HepG2 (cell line): ENCODE measurements around the gene UTS2R. TPM values are rescaled to one million over a fixed set of nuclear protein-coding genes. Genes with fewer than 3 reads are reported as not detected.

Experiments used
- ARNTL ChIP-seq: sonication (generic); formaldehyde crosslinking; IDR thresholded peaks from 2 replicates; pipeline ENCODE4 v1.4.0; 2020; ENCODE audit warnings: mild to moderate bottlenecking, missing genetic modification reagents
- CENPX ChIP-seq: sonication (generic); formaldehyde crosslinking; IDR thresholded peaks from 2 replicates; pipeline ENCODE4 v1.9.0; 2021; ENCODE audit warnings: mild to moderate bottlenecking, missing genetic modification reagents, moderate library complexity
- ERF ChIP-seq: IDR thresholded peaks from 2 replicates; pipeline ENCODE4 v1.6.1; 2018; ENCODE audit warnings: missing biosample characterization, missing genetic modification reagents
- ETV5 ChIP-seq: IDR thresholded peaks from 2 replicates; pipeline ENCODE4 v1.6.1; 2018; ENCODE audit warnings: missing biosample characterization, missing genetic modification reagents, inconsistent platforms, borderline replicate concordance
- MIXL1 ChIP-seq: IDR thresholded peaks from 2 replicates; pipeline ENCODE4 v1.6.1; 2016
- PHF21A ChIP-seq: sonication (generic); formaldehyde crosslinking; IDR thresholded peaks from 2 replicates; pipeline ENCODE4 v1.5.0; 2020; ENCODE audit warnings: mild to moderate bottlenecking, missing genetic modification reagents
- POGZ ChIP-seq: sonication (generic); formaldehyde crosslinking; IDR thresholded peaks from 2 replicates; pipeline ENCODE4 v1.4.0; 2020; ENCODE audit warnings: mild to moderate bottlenecking, missing genetic modification reagents
- RAD21 ChIP-seq: fragments of 450-650 bp; formaldehyde crosslinking; IDR thresholded peaks from 2 replicates; pipeline ENCODE4 v1.5.0; 2020; ENCODE audit warnings: mild to moderate bottlenecking
- RELA ChIP-seq: sonication (generic); formaldehyde crosslinking; IDR thresholded peaks from 2 replicates; pipeline ENCODE4 v1.4.0; 2020; ENCODE audit warnings: missing genetic modification reagents
- REPIN1 ChIP-seq: sonication (generic); formaldehyde crosslinking; IDR thresholded peaks from 2 replicates; pipeline ENCODE4 v1.8.0; 2022; ENCODE audit warnings: missing genetic modification reagents, low read depth, mild to moderate bottlenecking, borderline replicate concordance
- RNF2 ChIP-seq: fragments of 450-650 bp; conservative IDR thresholded peaks from 2 replicates; pipeline ENCODE4 v1.6.1; 2016; ENCODE audit warnings: low read depth
- SMAD1 ChIP-seq: sonication (generic); formaldehyde crosslinking; IDR thresholded peaks from 2 replicates; pipeline ENCODE4 v1.4.0; 2020; ENCODE audit warnings: missing genetic modification reagents, low read depth, mild to moderate bottlenecking, borderline replicate concordance
- THAP9 ChIP-seq: sonication (generic); formaldehyde crosslinking; IDR thresholded peaks from 2 replicates; pipeline ENCODE4; 2020; ENCODE audit warnings: missing genetic modification reagents, mild to moderate bottlenecking, borderline replicate concordance
- UBTF ChIP-seq: sonication (generic); formaldehyde crosslinking; IDR thresholded peaks from 2 replicates; pipeline ENCODE4 v1.4.0; 2020; ENCODE audit warnings: mild to moderate bottlenecking, missing genetic modification reagents
- ZNF12 ChIP-seq: sonication (generic); formaldehyde crosslinking; IDR thresholded peaks from 2 replicates; pipeline ENCODE4 v1.5.0; 2020; ENCODE audit warnings: missing genetic modification reagents
- ZNF558 ChIP-seq: sonication (generic); formaldehyde crosslinking; IDR thresholded peaks from 2 replicates; pipeline ENCODE4 v1.9.0; 2022; ENCODE audit warnings: mild to moderate bottlenecking, missing genetic modification reagents, borderline replicate concordance
- ZNF672 ChIP-seq: sonication (generic); formaldehyde crosslinking; IDR thresholded peaks from 2 replicates; pipeline ENCODE4 v1.8.1; 2022; ENCODE audit warnings: missing genetic modification reagents
- polyA plus RNA-seq, 8 experiments: library from polyadenylated mRNA; depleted of rRNA in 3 of 8; stranded (reverse) in 7 of 8; unstranded in 1 of 8; fragments of >200 nt; fragmentation: Illumina TruSeq in 4 of 8; extraction: Trizol in 4 of 8; gene quantifications; 2 replicates each; pipeline versions ENCODE4 v1.2.1 to v1.2.3, GENCODE V29; 2011 to 2016; ENCODE audit warnings: low read depth in 4 of 8, missing spikeins in 1 of 8, mixed read lengths in 1 of 8; ENCODE audit not compliant: insufficient read depth in 1 of 8
- total RNA-seq, 5 experiments: library from RNA; depleted of rRNA; stranded (reverse); fragments of >200 nt; fragmentation: Illumina TruSeq; extraction: Trizol; gene quantifications; 2 replicates each; pipeline ENCODE4 v1.2.3, GENCODE V29; 2016; ENCODE audit warnings: low read depth in 1 of 5
- TF ChIP-seq, protein P1 (sequence below): sonication (generic); formaldehyde crosslinking; IDR thresholded peaks from 2 replicates; pipeline ENCODE4 v1.4.0; 2020; ENCODE audit warnings: mild to moderate bottlenecking, missing genetic modification reagents
- TF ChIP-seq, protein P2 (sequence below): sonication (generic); formaldehyde crosslinking; IDR thresholded peaks from 2 replicates; pipeline ENCODE4 v1.4.0; 2020; ENCODE audit warnings: mild to moderate bottlenecking, low read depth, missing genetic modification reagents
- TF ChIP-seq, protein P3 (sequence below): sonication (generic); formaldehyde crosslinking; IDR thresholded peaks from 2 replicates; pipeline ENCODE4 v1.5.0; 2020; ENCODE audit warnings: missing genetic modification reagents
- TF ChIP-seq, protein P4 (sequence below): sonication (generic); formaldehyde crosslinking; IDR thresholded peaks from 2 replicates; pipeline ENCODE4 v1.4.0; 2020; ENCODE audit warnings: missing genetic modification reagents

UTS2R gene
- total and polyA plus RNA-seq, 2 of the 13 experiments (the other 11 are each of a cell fraction or from before 2014, with no cell fraction given), result 0.13 to 0.15 TPM

DNA sequence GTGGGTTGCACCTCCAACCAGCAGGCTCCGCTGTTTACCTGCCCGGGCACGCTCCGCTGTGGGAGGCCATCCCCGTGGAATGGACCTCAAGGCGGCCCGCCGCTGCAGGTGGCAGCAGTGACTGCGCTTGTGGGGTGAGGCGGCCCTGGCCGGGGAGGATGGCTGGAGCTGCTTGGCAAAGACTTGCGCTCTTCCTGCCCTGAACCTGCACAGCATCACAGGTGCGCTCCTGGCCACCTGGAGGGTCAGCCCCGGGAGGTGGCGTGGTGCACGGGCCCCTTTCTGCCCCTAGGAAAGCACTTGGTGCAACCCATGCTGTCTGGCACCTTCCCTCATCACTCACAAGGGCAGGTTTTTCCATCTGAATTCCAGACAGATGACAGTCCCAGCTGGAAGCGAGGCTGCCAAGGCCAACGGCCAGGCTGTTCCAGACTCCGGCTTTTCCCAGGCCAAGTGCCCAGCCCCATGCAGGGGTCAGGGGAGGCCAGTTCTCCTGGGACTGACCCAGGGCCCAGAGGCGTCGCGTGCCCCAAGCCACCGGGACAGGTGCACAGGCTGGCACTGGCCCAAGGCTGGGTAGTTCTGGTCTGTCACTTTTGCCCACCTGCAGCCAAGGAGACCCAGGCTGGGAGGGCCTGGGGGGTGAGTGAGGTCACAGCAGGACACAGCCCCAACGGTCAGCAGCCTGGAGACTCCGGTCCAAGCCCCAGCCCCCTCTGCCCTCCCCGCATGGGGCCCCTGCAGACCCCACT is 13.3 kb downstream of the UTS2R start (continued):
- TF ChIP-seq, protein P1, sequence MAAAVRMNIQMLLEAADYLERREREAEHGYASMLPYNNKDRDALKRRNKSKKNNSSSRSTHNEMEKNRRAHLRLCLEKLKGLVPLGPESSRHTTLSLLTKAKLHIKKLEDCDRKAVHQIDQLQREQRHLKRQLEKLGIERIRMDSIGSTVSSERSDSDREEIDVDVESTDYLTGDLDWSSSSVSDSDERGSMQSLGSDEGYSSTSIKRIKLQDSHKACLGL, result peak; percentile 52
- TF ChIP-seq, protein P2, sequence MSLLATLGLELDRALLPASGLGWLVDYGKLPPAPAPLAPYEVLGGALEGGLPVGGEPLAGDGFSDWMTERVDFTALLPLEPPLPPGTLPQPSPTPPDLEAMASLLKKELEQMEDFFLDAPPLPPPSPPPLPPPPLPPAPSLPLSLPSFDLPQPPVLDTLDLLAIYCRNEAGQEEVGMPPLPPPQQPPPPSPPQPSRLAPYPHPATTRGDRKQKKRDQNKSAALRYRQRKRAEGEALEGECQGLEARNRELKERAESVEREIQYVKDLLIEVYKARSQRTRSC (CRISPR knock-in tag), result no peak
- TF ChIP-seq, protein P3, sequence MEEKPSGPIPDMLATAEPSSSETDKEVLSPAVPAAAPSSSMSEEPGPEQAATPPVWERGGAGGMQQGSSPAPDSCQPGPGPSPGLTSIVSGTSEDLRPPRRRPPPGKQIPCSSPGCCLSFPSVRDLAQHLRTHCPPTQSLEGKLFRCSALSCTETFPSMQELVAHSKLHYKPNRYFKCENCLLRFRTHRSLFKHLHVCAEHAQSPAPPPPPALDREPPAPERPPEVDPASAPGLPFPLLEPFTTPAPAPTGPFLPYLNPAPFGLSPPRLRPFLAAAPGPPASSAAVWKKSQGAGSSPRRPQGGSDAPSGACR (CRISPR knock-in tag), result 0 out of 2 replicates have a peak, but pooled peaks have one; percentile 31
- TF ChIP-seq PHF21A (peak; percentile 66), THAP9 (CRISPR knock-in tag) (peak; percentile 40; the same call in 1 of the 2 replicates), ZNF12 (CRISPR knock-in tag) (peak; percentile 50; the same call in 1 of the 2 replicates), ZNF672 (no peak), ETV5 (CRISPR knock-in tag) (0 out of 2 replicates have a peak, but pooled peaks have one; percentile 42), CENPX (CRISPR knock-in tag) (no peak), MIXL1 (CRISPR knock-in tag) (0 out of 2 replicates have a peak, but pooled peaks have one; percentile 34), RELA (no peak), ERF (CRISPR knock-in tag) (no peak), POGZ (0 out of 2 replicates have a peak, but pooled peaks have one; percentile 42), RNF2 (peak; percentile 38; the same call in 1 of the 2 replicates), UBTF (CRISPR knock-in tag) (peak; percentile 79), REPIN1 (CRISPR knock-in tag) (peak; percentile 80; the same call in 1 of the 2 replicates), SMAD1 (CRISPR knock-in tag) (peak; percentile 26; the same call in 1 of the 2 replicates), RAD21 (CRISPR knock-in tag) (peak; percentile 39; the same call in 1 of the 2 replicates), ZNF558 (CRISPR knock-in tag) (no peak), ARNTL (CRISPR knock-in tag) (peak; percentile 59; the same call in 1 of the 2 replicates)
- TF ChIP-seq, protein P4, sequence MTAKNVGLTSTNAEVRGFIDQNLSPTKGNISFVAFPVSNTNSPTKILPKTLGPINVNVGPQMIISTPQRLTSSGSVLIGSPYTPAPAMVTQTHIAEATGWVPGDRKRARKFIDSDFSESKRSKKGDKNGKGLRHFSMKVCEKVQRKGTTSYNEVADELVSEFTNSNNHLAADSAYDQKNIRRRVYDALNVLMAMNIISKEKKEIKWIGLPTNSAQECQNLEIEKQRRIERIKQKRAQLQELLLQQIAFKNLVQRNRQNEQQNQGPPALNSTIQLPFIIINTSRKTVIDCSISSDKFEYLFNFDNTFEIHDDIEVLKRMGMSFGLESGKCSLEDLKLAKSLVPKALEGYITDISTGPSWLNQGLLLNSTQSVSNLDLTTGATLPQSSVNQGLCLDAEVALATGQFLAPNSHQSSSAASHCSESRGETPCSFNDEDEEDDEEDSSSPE, result peak; percentile 26; the same call in 1 of the 2 replicates
